HEK293T (cell line): Measurements from ENCODE around the gene PLCG1.

ENCODE experiments used
- ARNT ChIP-seq: fragments of 450-650 bp; IDR thresholded peaks from 2 replicates; pipeline ENCODE4 v1.6.1; 2017; ENCODE audit warnings: mild to moderate bottlenecking
- ELF4 ChIP-seq: fragments of 450-650 bp; IDR thresholded peaks from 2 replicates; pipeline ENCODE4 v1.6.1; 2017; ENCODE audit warnings: antibody characterized with exemption
- FOXA1 ChIP-seq: fragments of 450-650 bp; IDR thresholded peaks from 2 replicates; pipeline ENCODE4 v1.6.1; 2016; ENCODE audit warnings: mild to moderate bottlenecking
- FOXM1 ChIP-seq: fragments of 450-650 bp; IDR thresholded peaks from 2 replicates; pipeline ENCODE4 v1.6.1; 2017; ENCODE audit warnings: mild to moderate bottlenecking, borderline replicate concordance
- LEF1 ChIP-seq: fragments of 450-650 bp; IDR thresholded peaks from 2 replicates; pipeline ENCODE4 v1.6.1; 2017; ENCODE audit warnings: mild to moderate bottlenecking, borderline replicate concordance
- SUZ12 ChIP-seq: fragments of 450-650 bp; IDR thresholded peaks from 2 replicates; pipeline ENCODE4 v1.6.1; 2016; ENCODE audit warnings: mild to moderate bottlenecking

GRCh38 chr20:41142245-41142644 lies 4.9 kb downstream of the PLCG1 start:
- TF ChIP-seq SUZ12 (no peak), LEF1 (no peak), FOXA1 (no peak), ARNT (no peak), ELF4 (no peak), FOXM1 (no peak)
